OCI-LY7 (cell line): ENCODE results near the gene IRS1. TPM values are rescaled to one million over a fixed set of nuclear protein-coding genes. Genes with fewer than 3 reads are reported as not detected.

Experiments used
- BruUV-seq: library from RNA; stranded (reverse); fragments of 400-500 nt; replicated peaks from 2 replicates; lab custom pipeline; 2021; lab: Mats Ljungman, UMichigan
- CTCF ChIA-PET: fragments of 300-600 bp; sonication (Branson Sonifier 250); formaldehyde crosslinking; loops from one replicate; lab custom pipeline; 2022; ENCODE audit warnings: antibody characterized with exemption; ENCODE audit not compliant: unreplicated experiment; lab: Charles Lee
- POLR2A ChIA-PET: fragments of 300-600 bp; sonication (Branson Sonifier 250); formaldehyde crosslinking; loops from one replicate; lab custom pipeline; 2022; ENCODE audit warnings: antibody characterized with exemption; lab: Charles Lee
- DNase-seq: peaks from one replicate; pipeline ENCODE4 v3.0.0-alpha.2; 2015; ENCODE audit warnings: low spot score
- H2AFZ ChIP-seq: fragments of 200-600 bp; sonication (generic), shearing (Covaris generic); 2 replicates; pipeline ENCODE4 v1.6.1; 2014; ENCODE audit warnings: mild to moderate bottlenecking, antibody characterized with exemption, low read length, moderate library complexity
- H3K27ac ChIP-seq: fragments of 200-600 bp; sonication (generic); 2 replicates; pipeline ENCODE4 v1.5.1; 2014; ENCODE audit warnings: mixed run types, low read depth, mild to moderate bottlenecking, moderate library complexity, low read length, inconsistent platforms; ENCODE audit not compliant: poor library complexity, severe bottlenecking
- H3K36me3 ChIP-seq: fragments of 200-600 bp; sonication (generic); 2 replicates; pipeline ENCODE4 v1.6.1; 2014; ENCODE audit warnings: mild to moderate bottlenecking, antibody characterized with exemption, low read length, moderate library complexity, mixed read lengths; ENCODE audit not compliant: insufficient read depth
- H3K4me1 ChIP-seq: fragments of 200-600 bp; sonication (generic); 2 replicates; pipeline ENCODE4 v1.5.1; 2014; ENCODE audit warnings: mild to moderate bottlenecking, low read length; ENCODE audit not compliant: insufficient read depth, poor library complexity, severe bottlenecking
- H3K4me2 ChIP-seq: fragments of 200-600 bp; sonication (generic); 2 replicates; pipeline ENCODE4 v1.6.1; 2014; ENCODE audit warnings: mild to moderate bottlenecking, low read length
- H3K4me3 ChIP-seq: fragments of 200-600 bp; sonication (generic); 2 replicates; pipeline ENCODE4 v1.5.1; 2014; ENCODE audit warnings: mild to moderate bottlenecking, low read depth, low read length; ENCODE audit not compliant: poor library complexity, severe bottlenecking
- H3K79me2 ChIP-seq: fragments of 200-600 bp; sonication (generic); 2 replicates; pipeline ENCODE4 v1.6.1; 2016; ENCODE audit warnings: low read depth, mild to moderate bottlenecking, low read length, moderate library complexity, mixed read lengths; ENCODE audit not compliant: insufficient read depth
- H3K9me2 ChIP-seq: fragments of 200-600 bp; sonication (generic); 2 replicates; pipeline ENCODE4 v1.6.1; 2016; ENCODE audit warnings: mild to moderate bottlenecking, low read length, mixed read lengths; ENCODE audit not compliant: insufficient read depth
- H3K9me3 ChIP-seq: fragments of 200-600 bp; sonication (generic); 2 replicates; pipeline ENCODE4 v1.6.1; 2014; ENCODE audit warnings: mild to moderate bottlenecking, mixed run types, low read length, mixed read lengths
- H4K20me1 ChIP-seq: fragments of 200-600 bp; sonication (generic); 2 replicates; pipeline ENCODE4 v1.6.1; 2014; ENCODE audit warnings: mild to moderate bottlenecking, antibody characterized with exemption, low read length, moderate library complexity, mixed read lengths; ENCODE audit not compliant: insufficient read depth
- EZH2phosphoT487 ChIP-seq: fragments of 200-600 bp; sonication (generic); IDR thresholded peaks from 2 replicates; pipeline ENCODE4 v1.6.1; 2018; ENCODE audit warnings: low read depth, borderline replicate concordance, mild to moderate bottlenecking, mixed run types, antibody characterized with exemption, low read length, moderate library complexity, mixed read lengths
- intact Hi-C: fragments of 100-400 bp; cut with micrococcal nuclease; formaldehyde crosslinking; loops from one replicate; pipeline ENCODE4 v1.10.0; 2022; ENCODE audit not compliant: unreplicated experiment
- total RNA-seq, 2 experiments: library from RNA; depleted of rRNA in 1 of 2; stranded (reverse); fragments of >200 nt in 1 of 2; shearing (Covaris generic) in 1 of 2; gene quantifications; 2 replicates each; pipeline ENCODE4 v1.2.3, GENCODE V29; 2014 to 2022
- TF ChIP-seq, protein P1 (sequence below): fragments of 200-600 bp; sonication (generic); conservative IDR thresholded peaks from 2 replicates; pipeline ENCODE4 v1.5.1; 2014; ENCODE audit warnings: mild to moderate bottlenecking, antibody characterized with exemption, low read length, moderate library complexity, mixed read lengths

IRS1 gene
- total RNA-seq, 2 experiments from 2014 or later = 18.1 to 23.5 TPM

DNA sequence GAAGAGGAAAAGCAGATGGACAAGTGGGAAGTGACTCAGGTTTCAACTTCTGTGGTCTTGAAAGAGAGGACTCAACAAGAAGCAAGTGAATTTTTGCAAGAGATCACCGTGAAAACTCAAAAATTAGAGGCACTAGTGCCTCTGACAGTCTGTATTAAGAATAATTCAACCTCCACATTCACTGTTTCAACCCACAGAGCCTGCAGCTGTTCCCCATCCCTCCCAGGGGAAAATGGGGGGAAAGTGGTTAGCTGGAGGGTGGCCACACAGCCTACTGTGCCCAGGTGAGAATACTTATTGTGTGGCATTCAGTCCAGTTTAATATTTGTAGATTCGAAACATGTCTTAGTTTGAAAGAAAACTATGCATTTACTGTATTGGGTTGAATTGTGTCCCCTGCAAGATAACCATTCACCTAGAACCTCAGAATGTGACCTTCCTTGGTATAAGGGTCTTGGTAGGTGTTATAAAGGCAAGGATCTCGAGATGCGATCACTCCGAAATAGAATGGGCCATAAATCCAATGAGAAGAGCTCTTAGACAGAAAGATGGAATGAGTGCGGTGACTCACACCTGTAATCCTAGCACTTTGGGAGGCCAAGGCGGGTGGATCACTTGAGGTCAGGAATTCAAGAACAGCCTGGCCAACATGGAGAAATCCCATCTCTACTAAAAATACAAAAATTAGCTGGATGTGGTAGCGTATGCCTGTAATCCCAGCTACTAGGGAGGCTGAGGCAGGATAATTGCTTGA is 94.3 kb downstream of the IRS1 start:
- Histone ChIP-seq H3K9me3 (no peaks in the 10 kb centered on the region), H3K36me3 (no peaks in the 10 kb centered on the region), H3K79me2 (no peaks in the 10 kb centered on the region), H2AFZ (no peak overlapping the region), H3K4me3 (no peak overlapping the region), H3K9me2 (no peaks in the 10 kb centered on the region), H3K27ac (no peak overlapping the region), H3K4me1 (no peaks in the 10 kb centered on the region), H3K4me2 (no peak overlapping the region), H4K20me1 (no peaks in the 10 kb centered on the region)
- ChIA-PET CTCF (no interaction called here), POLR2A (interaction anchor here (0.6 to 1.0 kb wide), 2 partner anchors 14 to 37 kb away, joined by 3 to 6 read pairs; no protein-coding TSS in a partner anchor)
- TF ChIP-seq, protein P1, sequence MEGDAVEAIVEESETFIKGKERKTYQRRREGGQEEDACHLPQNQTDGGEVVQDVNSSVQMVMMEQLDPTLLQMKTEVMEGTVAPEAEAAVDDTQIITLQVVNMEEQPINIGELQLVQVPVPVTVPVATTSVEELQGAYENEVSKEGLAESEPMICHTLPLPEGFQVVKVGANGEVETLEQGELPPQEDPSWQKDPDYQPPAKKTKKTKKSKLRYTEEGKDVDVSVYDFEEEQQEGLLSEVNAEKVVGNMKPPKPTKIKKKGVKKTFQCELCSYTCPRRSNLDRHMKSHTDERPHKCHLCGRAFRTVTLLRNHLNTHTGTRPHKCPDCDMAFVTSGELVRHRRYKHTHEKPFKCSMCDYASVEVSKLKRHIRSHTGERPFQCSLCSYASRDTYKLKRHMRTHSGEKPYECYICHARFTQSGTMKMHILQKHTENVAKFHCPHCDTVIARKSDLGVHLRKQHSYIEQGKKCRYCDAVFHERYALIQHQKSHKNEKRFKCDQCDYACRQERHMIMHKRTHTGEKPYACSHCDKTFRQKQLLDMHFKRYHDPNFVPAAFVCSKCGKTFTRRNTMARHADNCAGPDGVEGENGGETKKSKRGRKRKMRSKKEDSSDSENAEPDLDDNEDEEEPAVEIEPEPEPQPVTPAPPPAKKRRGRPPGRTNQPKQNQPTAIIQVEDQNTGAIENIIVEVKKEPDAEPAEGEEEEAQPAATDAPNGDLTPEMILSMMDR = no peak
- TF ChIP-seq EZH2phosphoT487 = no peak
- intact Hi-C loops = no loop called here
- no peak for DNase-seq
- BruUV-seq = no TSS peak

DNA sequence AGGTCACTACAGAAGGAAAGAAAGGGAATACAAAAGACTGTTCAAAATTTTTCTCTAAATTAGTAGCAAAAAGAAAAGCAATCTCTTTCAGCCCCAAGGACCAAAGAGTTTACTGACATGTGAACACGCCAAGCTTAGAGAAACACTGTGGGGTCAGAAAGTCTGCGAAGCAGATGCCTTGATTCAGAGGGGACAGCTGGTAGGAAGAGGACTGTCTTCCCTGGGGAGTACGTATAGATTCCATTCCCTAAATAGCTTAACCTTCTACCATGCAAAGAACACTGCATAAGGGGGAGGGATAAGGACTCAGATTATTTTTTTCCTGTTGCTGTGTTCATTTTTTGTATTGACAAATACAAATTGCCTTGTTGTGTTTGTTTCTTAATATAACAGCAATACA is 96.1 kb downstream of the IRS1 start:
- no peak for DNase-seq
- CTCF ChIA-PET = no interaction called here

More for the DNA sequence above, 96.1 kb downstream of the IRS1 start:
- H3K4me2 ChIP-seq = no peak overlapping the region
- no peaks in the 10 kb centered on the region for H3K9me2 ChIP-seq
- BruUV-seq = no TSS peak
- H2AFZ ChIP-seq = no peak overlapping the region
- H3K27ac ChIP-seq = no peak overlapping the region
- POLR2A ChIA-PET = no interaction called here
- intact Hi-C loops = no loop called here
- no peaks in the 10 kb centered on the region for H3K79me2 ChIP-seq
- H3K4me3 ChIP-seq = no peak overlapping the region
- no peaks in the 10 kb centered on the region for H3K9me3 ChIP-seq
- TF ChIP-seq EZH2phosphoT487 = no peak
- TF ChIP-seq, protein P1 = no peak
- H3K4me1 ChIP-seq = no peaks in the 10 kb centered on the region
- H4K20me1 ChIP-seq = no peaks in the 10 kb centered on the region
- H3K36me3 ChIP-seq = no peaks in the 10 kb centered on the region
